ENCODE measurements around the gene P2RY13. TPM values are rescaled to one million over a fixed set of nuclear protein-coding genes. Genes with fewer than 3 reads are reported as not detected.

The P2RY13 gene
- total and polyA plus RNA-seq, 2 donors from 2014 or later = 0.71 to 2.5 TPM

GRCh38 chr3:151346292-151346691 lies 16.9 kb upstream of the P2RY13 start:
- Histone ChIP-seq H3K4me1 (ENCODE audit: control insufficient read depth in 2 of 3, insufficient read depth in 2 of 3, low read depth in 1 of 3, low read length in 3 of 3) (no peaks in the 10 kb centered on the region), H3K4me3 (ENCODE audit: low read length in 3 of 3) (no peak overlapping the region), H3K9me3 (ENCODE audit: control insufficient read depth in 2 of 3, insufficient read depth in 1 of 3, low read length in 3 of 3) (no peaks in the 10 kb centered on the region), H3K27ac (ENCODE audit: low read depth in 2 of 2, low read length in 2 of 2) (no peak overlapping the region), H3K9ac (ENCODE audit: low read length in 3 of 3) (no peak overlapping the region), H3K36me3 (ENCODE audit: control insufficient read depth in 2 of 3, insufficient read depth in 3 of 3, low read length in 3 of 3) (no peaks in the 10 kb centered on the region), H3K27me3 (ENCODE audit: control insufficient read depth, insufficient read depth, low read length) (no peaks in the 10 kb centered on the region)
- DNase-seq = no peak
- no peak for TF ChIP-seq CTCF (IDR thresholded peaks at IDR 0.05; ENCODE audit: borderline replicate concordance, extremely low read depth, insufficient read depth)
- intact Hi-C loops (cut with DNase I) = no loop called here
- FAIRE-seq = no peak

GRCh38 chr3:151345859-151346258 lies 16.5 kb upstream of the P2RY13 start:
- Histone ChIP-seq H3K9me3 (ENCODE audit: control insufficient read depth in 2 of 3, insufficient read depth in 1 of 3, low read length in 3 of 3) (no peaks in the 10 kb centered on the region), H3K4me3 (ENCODE audit: low read length in 3 of 3) (peak overlapping the region in 2 of 3 donors; percentile 7 to 23), H3K27me3 (ENCODE audit: control insufficient read depth, insufficient read depth, low read length) (no peaks in the 10 kb centered on the region), H3K4me1 (ENCODE audit: control insufficient read depth in 2 of 3, insufficient read depth in 2 of 3, low read depth in 1 of 3, low read length in 3 of 3) (no peaks in the 10 kb centered on the region), H3K36me3 (ENCODE audit: control insufficient read depth in 2 of 3, insufficient read depth in 3 of 3, low read length in 3 of 3) (no peaks in the 10 kb centered on the region), H3K27ac (ENCODE audit: low read depth in 2 of 2, low read length in 2 of 2) (no peak overlapping the region), H3K9ac (ENCODE audit: low read length in 3 of 3) (no peak overlapping the region)
- DNase-seq (no peak), FAIRE-seq (no peak)
- intact Hi-C loops (cut with DNase I) = no loop called here
- TF ChIP-seq CTCF (IDR thresholded peaks at IDR 0.05; ENCODE audit: borderline replicate concordance, extremely low read depth, insufficient read depth) = no peak

DNA sequence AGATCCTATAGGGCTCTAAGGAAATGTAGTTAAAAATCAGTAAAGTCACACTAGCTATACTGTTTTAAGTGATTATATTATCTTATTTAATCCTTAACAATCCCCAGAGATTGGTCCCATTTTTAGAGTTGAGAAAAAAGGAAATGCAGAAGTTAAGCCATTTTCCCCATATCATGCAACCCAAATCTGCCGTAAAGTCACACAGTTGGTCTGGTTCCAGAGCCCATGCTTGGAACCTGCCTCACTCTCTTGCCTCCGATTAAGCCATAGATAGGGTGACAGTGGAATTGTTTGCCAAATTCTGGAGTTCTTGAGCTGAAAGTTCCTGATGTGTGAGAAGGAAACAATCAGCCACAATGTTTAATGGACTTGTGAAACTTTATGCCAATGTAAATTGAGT lies 2.3 kb upstream of the P2RY13 start:
- TF ChIP-seq CTCF (IDR thresholded peaks at IDR 0.05; ENCODE audit: borderline replicate concordance, extremely low read depth, insufficient read depth) = no peak
- H3K36me3 ChIP-seq (ENCODE audit: control insufficient read depth in 2 of 3, insufficient read depth in 3 of 3, low read length in 3 of 3) = no peaks in the 10 kb centered on the region
- H3K4me1 ChIP-seq (ENCODE audit: control insufficient read depth in 2 of 3, insufficient read depth in 2 of 3, low read depth in 1 of 3, low read length in 3 of 3) = no peaks in the 10 kb centered on the region
- intact Hi-C loops (cut with DNase I) = no loop called here
- H3K9ac ChIP-seq (ENCODE audit: low read length in 3 of 3) = no peak overlapping the region
- DNase-seq = no peak
- H3K4me3 ChIP-seq (ENCODE audit: low read length in 3 of 3) = no peak overlapping the region
- H3K9me3 ChIP-seq (ENCODE audit: control insufficient read depth in 2 of 3, insufficient read depth in 1 of 3, low read length in 3 of 3) = no peaks in the 10 kb centered on the region
- FAIRE-seq = no peak
- H3K27me3 ChIP-seq (ENCODE audit: control insufficient read depth, insufficient read depth, low read length) = no peaks in the 10 kb centered on the region
- H3K27ac ChIP-seq (ENCODE audit: low read depth in 2 of 2, low read length in 2 of 2) = no peak overlapping the region

DNA sequence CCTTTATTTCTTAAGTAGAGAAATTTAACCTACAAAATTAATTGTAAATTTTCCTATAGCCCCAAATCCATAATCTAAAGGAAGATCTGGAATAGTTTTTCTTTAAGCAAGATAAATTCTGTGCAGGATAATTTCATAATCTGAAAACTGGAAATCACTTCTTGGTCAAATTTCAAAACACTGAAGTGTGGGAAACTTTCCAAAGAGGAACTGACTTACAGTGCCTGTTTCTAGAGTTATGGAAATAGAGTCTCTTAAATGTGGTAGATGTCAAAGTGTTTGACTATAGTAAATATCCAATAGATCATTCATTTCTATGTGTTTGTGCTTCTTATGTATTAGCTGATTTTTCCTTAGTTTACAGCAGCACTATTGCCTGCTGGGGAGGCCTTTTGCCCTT lies 1.6 kb upstream of the P2RY13 start:
- no peak overlapping the region for H3K9ac ChIP-seq (ENCODE audit: low read length in 3 of 3)
- no peaks in the 10 kb centered on the region for H3K27me3 ChIP-seq (ENCODE audit: control insufficient read depth, insufficient read depth, low read length)
- no peaks in the 10 kb centered on the region for H3K9me3 ChIP-seq (ENCODE audit: control insufficient read depth in 2 of 3, insufficient read depth in 1 of 3, low read length in 3 of 3)
- intact Hi-C loops (cut with DNase I) = no loop called here
- H3K4me3 ChIP-seq (ENCODE audit: low read length in 3 of 3) = no peak overlapping the region
- no peak overlapping the region for H3K27ac ChIP-seq (ENCODE audit: low read depth in 2 of 2, low read length in 2 of 2)
- DNase-seq (no peak), FAIRE-seq (no peak)
- no peaks in the 10 kb centered on the region for H3K36me3 ChIP-seq (ENCODE audit: control insufficient read depth in 2 of 3, insufficient read depth in 3 of 3, low read length in 3 of 3)
- no peak for TF ChIP-seq CTCF (IDR thresholded peaks at IDR 0.05; ENCODE audit: borderline replicate concordance, extremely low read depth, insufficient read depth)
- H3K4me1 ChIP-seq (ENCODE audit: control insufficient read depth in 2 of 3, insufficient read depth in 2 of 3, low read depth in 1 of 3, low read length in 3 of 3) = no peaks in the 10 kb centered on the region
